Thyroid gland (tissue), 4 donors: ENCODE results near the gene ANKRD37. TPM values are rescaled to one million over a fixed set of nuclear protein-coding genes. Genes with fewer than 3 reads are reported as not detected.
"Not testable (repeated sequence)": the region's sequence is repeated elsewhere in the genome, so short reads cannot be mapped to it uniquely, and the experiment has no call there.

Experiments
- DNase-seq, 2 donors: peaks; one replicate each; pipeline ENCODE4 v3.0.0-alpha.2; 2019
- H3K27ac ChIP-seq, 3 donors: fragments of 200-600 bp; sonication (generic); 1 replicate in 2 of 3; 2 replicates in 1 of 3; pipeline ENCODE4 v1.5.1; 2016 to 2019; ENCODE audit warnings: mild to moderate bottlenecking in 1 of 3, moderate library complexity in 1 of 3
- H3K27me3 ChIP-seq: fragments of 200-600 bp; sonication (generic); one replicate; pipeline ENCODE4 v1.5.1; 2019
- H3K36me3 ChIP-seq, 2 donors: fragments of 200-600 bp; sonication (generic); one replicate each; pipeline ENCODE4 v1.5.1; 2016 to 2019
- H3K4me1 ChIP-seq, 2 donors: fragments of 200-600 bp; sonication (generic); one replicate each; pipeline ENCODE4 v1.5.1; 2017 to 2019
- H3K4me3 ChIP-seq, 3 donors: fragments of 200-600 bp; sonication (generic); replicated peaks in 1 of 3; 1 replicate in 2 of 3; 2 replicates in 1 of 3; pipeline ENCODE4 v1.5.1; 2016; ENCODE audit warnings: mild to moderate bottlenecking in 1 of 3
- H3K9me3 ChIP-seq: fragments of 200-600 bp; sonication (generic); one replicate; pipeline ENCODE4 v1.5.1; 2017
- CTCF ChIP-seq, 6 experiments: fragments of 200-600 bp in 3 of 6; fragments of 450-650 bp in 3 of 6; sonication (generic) in 3 of 6; IDR thresholded peaks; one replicate each; pipeline ENCODE4 v1.5.1; 2016 to 2019; ENCODE audit warnings: antibody characterized with exemption in 6 of 6, mild to moderate bottlenecking in 2 of 6, inconsistent platforms in 1 of 6, moderate library complexity in 1 of 6
- POLR2A ChIP-seq, 2 donors: fragments of 450-650 bp; IDR thresholded peaks; one replicate each; pipeline ENCODE4 v1.6.1; 2017; ENCODE audit warnings: antibody characterized with exemption in 2 of 2, mild to moderate bottlenecking in 2 of 2, moderate library complexity in 1 of 2
- WGBS, 2 donors: methylation state at CpG; one replicate each; pipeline ENCODE4 v1.1.5; 2017; 5-methylcytosine and 5-hydroxymethylcytosine counted together
- intact Hi-C: fragments of 100-400 bp; cut with DNase I; formaldehyde crosslinking; loops from one replicate; pipeline ENCODE4 v1.15.1; 2023
- total RNA-seq, 4 donors: library from RNA; depleted of rRNA; stranded (reverse); fragments of >200 nt; gene quantifications; one replicate each; pipeline ENCODE4 v1.2.3, GENCODE V29; 2016

The ANKRD37 gene
- total RNA-seq, 4 donors from 2014 or later, result 3.8 to 17.1 (median 9.8) TPM

GRCh38 chr4:185359767-185360446, 36.7 kb upstream of the ANKRD37 start:
- 97 to 99% methylated on average over 8 of the region's 8 CpGs for WGBS, 2 donors

GRCh38 chr4:185361872-185362271, 34.8 kb upstream of the ANKRD37 start:
- intact Hi-C loops, result no loop called here
- H3K4me1 ChIP-seq, result peaks cover 22 to 31% of the 10 kb centered on the region in 2 donors
- no peaks in the 10 kb centered on the region for H3K9me3 ChIP-seq
- no peak for DNase-seq
- 69 to 78% methylated on average over 3 of the region's 3 CpGs for WGBS, 2 donors
- no peaks in the 10 kb centered on the region for H3K36me3 ChIP-seq
- no peak for TF ChIP-seq POLR2A (IDR thresholded peaks at IDR 0.05)
- no peak for TF ChIP-seq CTCF (IDR thresholded peaks at IDR 0.05)
- H3K27me3 ChIP-seq, result no peaks in the 10 kb centered on the region
- H3K4me3 ChIP-seq, result no peak overlapping the region
- peak overlapping the region in 1 of 3 donors; percentile 83 for H3K27ac ChIP-seq

More at GRCh38 chr4:185359767-185360446, 36.7 kb upstream of the ANKRD37 start:
- H3K36me3 ChIP-seq, result no peaks in the 10 kb centered on the region
- TF ChIP-seq POLR2A (IDR thresholded peaks at IDR 0.05), result no peak
- no peak for TF ChIP-seq CTCF (IDR thresholded peaks at IDR 0.05)
- no peaks in the 10 kb centered on the region for H3K9me3 ChIP-seq
- no peak overlapping the region for H3K27ac ChIP-seq
- intact Hi-C loops, result no loop called here
- peaks cover 24 to 31% of the 10 kb centered on the region in 2 donors for H3K4me1 ChIP-seq
- H3K4me3 ChIP-seq, result no peak overlapping the region
- H3K27me3 ChIP-seq, result no peaks in the 10 kb centered on the region
- no peak for DNase-seq

- intact Hi-C loops, DNase-seq, H3K9me3 ChIP-seq, H3K36me3 ChIP-seq, H3K4me3 ChIP-seq, H3K27me3 ChIP-seq: not testable (repeated sequence)
- 75 to 76% methylated on average over 6 of the region's 6 CpGs for WGBS, 2 donors
- Histone ChIP-seq H3K4me1 (peaks cover 22 to 31% of the 10 kb centered on the region in 2 donors), H3K27ac (peak overlapping the region; percentile 53 to 83 (median 62))
Observed at GRCh38 chr4:185362570-185362969, 34.1 kb upstream of the ANKRD37 start.

GRCh38 chr4:185363251-185363650, 33.4 kb upstream of the ANKRD37 start:
- TF ChIP-seq CTCF (IDR thresholded peaks at IDR 0.05) (no peak), POLR2A (IDR thresholded peaks at IDR 0.05) (no peak)
- H3K36me3 ChIP-seq, result no peaks in the 10 kb centered on the region
- no peaks in the 10 kb centered on the region for H3K9me3 ChIP-seq
- intact Hi-C loops, result no loop called here
- no peak for DNase-seq
- no peaks in the 10 kb centered on the region for H3K27me3 ChIP-seq
- 38 to 40% methylated on average over 3 of the region's 3 CpGs for WGBS, 2 donors
- H3K27ac ChIP-seq, result peak overlapping the region; percentile 53 to 83 (median 62)
- no peak overlapping the region for H3K4me3 ChIP-seq
- H3K4me1 ChIP-seq, result peaks cover 22 to 31% of the 10 kb centered on the region in 2 donors

- Histone ChIP-seq H3K27ac (no peak overlapping the region), H3K36me3 (no peaks in the 10 kb centered on the region), H3K9me3 (no peaks in the 10 kb centered on the region), H3K4me3 (no peak overlapping the region), H3K27me3 (no peaks in the 10 kb centered on the region), H3K4me1 (peaks cover 22 to 31% of the 10 kb centered on the region in 2 donors)
- TF ChIP-seq POLR2A (IDR thresholded peaks at IDR 0.05), result no peak
- no peak for TF ChIP-seq CTCF (IDR thresholded peaks at IDR 0.05)
- WGBS, 2 donors, result 94 to 96% methylated on average over 5 of the region's 5 CpGs
- intact Hi-C loops, result no loop called here
- no peak for DNase-seq
Observed at GRCh38 chr4:185364886-185365285, 31.8 kb upstream of the ANKRD37 start.
